HEK293 (cell line): Measurements from ENCODE around the gene RASA4.
"Not testable (repeated sequence)": the region's sequence is repeated elsewhere in the genome, so short reads cannot be mapped to it uniquely, and the experiment has no call there.

Source experiments
- CTCF ChIP-seq: fragments of 450-650 bp; formaldehyde crosslinking; IDR thresholded peaks from 2 replicates; pipeline ENCODE4 v1.5.1; 2016; ENCODE audit warnings: missing biosample characterization, missing genetic modification characterization
- YY1 ChIP-seq: fragments of 450-650 bp; formaldehyde crosslinking; IDR thresholded peaks from 2 replicates; pipeline ENCODE4 v1.5.1; 2018; ENCODE audit warnings: missing biosample characterization, missing genetic modification characterization
- ZBTB8A ChIP-seq: fragments of 450-650 bp; formaldehyde crosslinking; IDR thresholded peaks from 2 replicates; pipeline ENCODE4 v1.5.1; 2016; ENCODE audit warnings: missing biosample characterization, missing genetic modification characterization
- ZNF23 ChIP-seq: fragments of 450-650 bp; formaldehyde crosslinking; IDR thresholded peaks from 2 replicates; pipeline ENCODE4 v1.5.1; 2016; ENCODE audit warnings: missing biosample characterization, missing genetic modification characterization, borderline replicate concordance
- ZNF24 ChIP-seq: fragments of 450-650 bp; formaldehyde crosslinking; IDR thresholded peaks from 2 replicates; pipeline ENCODE4 v1.5.1; 2016; ENCODE audit warnings: missing biosample characterization, missing genetic modification characterization
- ZNF362 ChIP-seq: fragments of 450-650 bp; formaldehyde crosslinking; IDR thresholded peaks from 2 replicates; pipeline ENCODE4 v1.5.1; 2016; ENCODE audit warnings: missing biosample characterization, missing genetic modification characterization
- ZNF449 ChIP-seq: fragments of 450-650 bp; formaldehyde crosslinking; IDR thresholded peaks from 2 replicates; pipeline ENCODE4 v1.5.1; 2017; ENCODE audit warnings: missing biosample characterization, mild to moderate bottlenecking, missing genetic modification characterization, moderate library complexity

- TF ChIP-seq YY1; ZNF23 (tag by site-specific recombination); CTCF (tag by site-specific recombination); ZNF362 (tag by site-specific recombination); ZNF449; ZNF24 (tag by site-specific recombination); ZBTB8A (tag by site-specific recombination): not testable (repeated sequence)
Measured at GRCh38 chr7:102611013-102611674, 5.4 kb downstream of the RASA4 start.
